B cell (primary cell): ENCODE results near the gene PSMG1.

Source experiments
- CTCF ChIP-seq: fragments of 200-600 bp; IDR thresholded peaks from one replicate; pipeline ENCODE4 v1.8.0; 2022; ENCODE audit warnings: antibody characterized with exemption, mild to moderate bottlenecking
- EZH2 ChIP-seq: IDR thresholded peaks from 2 replicates; pipeline ENCODE4 v1.6.1; 2012; ENCODE audit warnings: borderline replicate concordance, low read depth, mild to moderate bottlenecking, moderate library complexity, low read length; ENCODE audit not compliant: insufficient read depth, poor library complexity, severe bottlenecking

DNA sequence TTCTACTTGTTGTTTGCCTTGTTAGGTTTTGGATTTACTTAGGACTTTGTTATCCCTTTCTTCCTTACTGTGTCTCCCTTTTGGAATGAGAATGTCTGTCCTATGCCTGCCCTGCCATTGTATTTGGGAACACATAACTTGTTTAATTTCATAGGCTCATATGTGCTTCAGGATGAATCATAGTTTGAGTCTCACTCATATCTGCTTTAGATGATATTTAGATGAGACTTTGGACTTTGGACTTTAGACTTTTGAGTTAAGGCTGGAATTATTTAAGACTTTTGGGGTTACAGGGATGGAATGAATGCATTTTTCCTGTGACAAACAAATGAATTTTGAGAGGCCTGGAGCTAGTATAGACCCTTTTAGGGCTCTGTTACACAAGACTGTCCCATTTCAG, 33.4 kb downstream of the PSMG1 start:
- TF ChIP-seq CTCF (no peak), EZH2 (no peak)
